Middle frontal gyrus (tissue), 1 donor: ENCODE measurements around the gene KDM1A.

Experiments
- DNase-seq: peaks from one replicate; pipeline ENCODE4 v3.0.0-alpha.2; 2015; ENCODE audit warnings: low spot score; ENCODE audit errors: extremely low spot score

Gene KDM1A

GRCh38 chr1:23132033-23132432, 112.8 kb downstream of the KDM1A start:
- no peak for DNase-seq
